Liver (tissue), 9 donors: ENCODE measurements around the gene PLD4. TPM values are rescaled to one million over a fixed set of nuclear protein-coding genes. Genes with fewer than 3 reads are reported as not detected.
A peak's percentile ranks its signal among the peaks of the same experiment; 100 is the strongest.

ENCODE experiments used
- DNase-seq: peaks from one replicate; pipeline ENCODE4 v3.0.0-alpha.2; 2017; ENCODE audit warnings: low spot score
- H3K27ac ChIP-seq, 2 donors: one replicate each; pipeline ENCODE4 v1.7.0; 2013; ENCODE audit warnings: inconsistent platforms in 2 of 2, low read length in 2 of 2, control low read depth in 1 of 2, low read depth in 1 of 2, mild to moderate bottlenecking in 1 of 2
- H3K27me3 ChIP-seq, 4 donors: one replicate each; pipeline versions ENCODE4 v1.6.1 to v1.7.0; 2013; ENCODE audit warnings: low read length in 3 of 4, inconsistent platforms in 1 of 4, mild to moderate bottlenecking in 1 of 4, moderate library complexity in 1 of 4; ENCODE audit not compliant: control insufficient read depth in 4 of 4, insufficient read depth in 4 of 4
- H3K36me3 ChIP-seq, 4 donors: one replicate each; pipeline versions ENCODE4 v1.6.1 to v1.7.0; 2013; ENCODE audit warnings: low read length in 3 of 4, mild to moderate bottlenecking in 3 of 4, low read depth in 1 of 4, moderate library complexity in 1 of 4; ENCODE audit not compliant: control insufficient read depth in 4 of 4, insufficient read depth in 3 of 4
- H3K4me1 ChIP-seq, 4 donors: one replicate each; pipeline versions ENCODE4 v1.6.1 to v1.7.0; 2013; ENCODE audit warnings: low read length in 3 of 4, mild to moderate bottlenecking in 3 of 4, moderate library complexity in 1 of 4; ENCODE audit not compliant: control insufficient read depth in 4 of 4, insufficient read depth in 4 of 4
- H3K4me3 ChIP-seq, 3 donors: one replicate each; pipeline versions ENCODE4 v1.6.1 to v1.7.0; 2013; ENCODE audit warnings: low read length in 3 of 3, control low read depth in 1 of 3, low read depth in 1 of 3, mild to moderate bottlenecking in 1 of 3
- H3K9ac ChIP-seq, 2 donors: one replicate each; pipeline ENCODE4 v1.7.0; 2013; ENCODE audit warnings: low read length in 2 of 2, mild to moderate bottlenecking in 2 of 2, moderate library complexity in 2 of 2, control low read depth in 1 of 2, low read depth in 1 of 2
- H3K9me3 ChIP-seq, 4 donors: one replicate each; pipeline versions ENCODE4 v1.6.1 to v1.7.0; 2013; ENCODE audit warnings: low read length in 3 of 4; ENCODE audit not compliant: control insufficient read depth in 4 of 4
- EGR1 ChIP-seq, 2 donors: IDR thresholded peaks; 2 replicates each; pipeline ENCODE4 v1.6.1; 2016 to 2018; ENCODE audit warnings: antibody characterized with exemption in 2 of 2, low read depth in 2 of 2
- FOXA1 ChIP-seq: IDR thresholded peaks from 2 replicates; pipeline ENCODE4 v1.6.1; 2016; ENCODE audit warnings: antibody characterized with exemption
- FOXA2 ChIP-seq: IDR thresholded peaks from 2 replicates; pipeline ENCODE4 v1.6.1; 2016; ENCODE audit warnings: antibody characterized with exemption
- GABPA ChIP-seq, 2 donors: IDR thresholded peaks in 1 of 2; conservative IDR thresholded peaks in 1 of 2; 2 replicates each; pipeline ENCODE4 v1.6.1; 2016; ENCODE audit warnings: antibody characterized with exemption in 2 of 2, mild to moderate bottlenecking in 1 of 2, moderate library complexity in 1 of 2
- NR2F2 ChIP-seq: IDR thresholded peaks from 2 replicates; pipeline ENCODE4 v1.6.1; 2016; ENCODE audit warnings: antibody characterized with exemption
- RXRA ChIP-seq, 2 donors: IDR thresholded peaks; 2 replicates each; pipeline ENCODE4 v1.6.1; 2017 to 2018; ENCODE audit warnings: antibody characterized with exemption in 2 of 2, mild to moderate bottlenecking in 1 of 2
- SP1 ChIP-seq: IDR thresholded peaks from 2 replicates; pipeline ENCODE4 v1.6.1; 2018; ENCODE audit warnings: antibody characterized with exemption, mild to moderate bottlenecking
- TAF1 ChIP-seq: conservative IDR thresholded peaks from 2 replicates; pipeline ENCODE4 v1.6.1; 2016; ENCODE audit warnings: antibody characterized with exemption, mild to moderate bottlenecking
- WGBS: extraction: QIAGEN DNeasy Blood & Tissue Kit; methylation state at CpG from one replicate; pipeline ENCODE4 v1.1.7; 2013; 5-methylcytosine and 5-hydroxymethylcytosine counted together
- polyA plus RNA-seq, 2 donors: library from polyadenylated mRNA; stranded (reverse) in 1 of 2; unstranded in 1 of 2; fragments of 200-250 nt in 1 of 2; fragments of >200 nt in 1 of 2; fragmentation: Nextera tagmentation in 1 of 2; extraction: Ambion mirVana in 1 of 2; gene quantifications; one replicate each; pipeline versions ENCODE4 v1.2.1 to v1.2.3, GENCODE V29; 2013 to 2015
- total RNA-seq, 2 donors: library from RNA; depleted of rRNA; stranded (reverse); fragments of >200 nt; gene quantifications; one replicate each; pipeline ENCODE4 v1.2.3, GENCODE V29; 2014
- TF ChIP-seq, protein P1 (sequence below): fragments of 150-350 bp; IDR thresholded peaks from 2 replicates; pipeline ENCODE4 v1.5.1; 2017; ENCODE audit warnings: improper control_type of control experiment, low read depth, low read length; ENCODE audit not compliant: missing input control
- TF ChIP-seq, protein P2 (sequence below): IDR thresholded peaks from 2 replicates; pipeline ENCODE4 v1.6.1; 2016; ENCODE audit warnings: antibody characterized with exemption, mild to moderate bottlenecking
- TF ChIP-seq, protein P3 (sequence below): IDR thresholded peaks from 2 replicates; pipeline ENCODE4 v1.6.1; 2016; ENCODE audit warnings: antibody characterized with exemption
- TF ChIP-seq, protein P4 (sequence below): IDR thresholded peaks from 2 replicates; pipeline ENCODE4 v1.6.1; 2016; ENCODE audit warnings: antibody characterized with exemption
- donor health status: healthy.
- donor health status: healthy.
- donor health status: healthy.
- donor health status: healthy.
- donor health status: healthy.

PLD4 gene
- total and polyA plus RNA-seq, 4 donors, result under 0.01 to 14.5 (median 0.35) TPM

DNA sequence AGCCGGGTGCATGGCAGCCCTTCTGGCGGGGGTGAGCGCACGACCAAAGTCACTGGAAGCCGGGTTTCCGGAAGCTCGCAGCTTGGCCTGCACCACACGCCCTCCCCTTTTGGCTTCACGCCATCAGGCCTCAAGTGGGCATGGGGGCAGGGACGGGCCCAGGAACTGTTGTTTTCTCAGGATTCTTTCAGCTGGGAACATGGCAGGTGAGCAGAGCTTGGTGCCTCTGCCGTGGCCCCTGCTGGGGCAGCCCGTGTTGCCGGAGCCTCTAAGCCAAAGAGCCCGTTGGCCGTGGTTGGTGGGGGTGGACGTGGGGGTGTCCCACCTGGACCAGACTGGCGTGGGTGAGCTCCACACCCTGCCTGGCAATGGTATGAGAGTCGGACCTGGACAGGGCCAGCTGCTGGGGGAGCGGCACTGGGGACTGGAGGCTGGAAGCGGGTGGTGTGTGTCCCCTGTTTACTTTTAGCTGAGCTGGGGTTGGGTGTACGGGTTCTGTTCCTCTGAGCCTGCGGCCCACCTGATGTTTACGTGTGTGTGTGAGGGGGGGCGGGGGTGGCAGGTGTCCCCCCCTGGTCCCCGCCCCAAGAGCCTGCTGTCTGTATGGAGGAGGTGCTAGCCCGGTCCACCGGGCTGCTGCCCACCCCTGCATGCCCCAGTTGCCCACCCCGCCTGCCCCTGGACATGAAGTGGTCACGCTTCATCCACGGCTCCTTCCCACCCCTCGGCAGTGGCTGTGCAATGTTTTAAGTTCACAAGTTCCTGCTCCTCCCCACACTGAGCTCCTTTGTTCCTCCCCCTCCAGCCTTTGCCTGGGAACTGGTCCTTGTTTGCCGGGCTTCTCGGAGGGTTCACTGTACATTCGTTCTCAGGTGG, 28.7 kb upstream of the PLD4 start:
- Histone ChIP-seq H3K36me3 (peaks cover 0 to 5% (median 0%) of the 10 kb centered on the region in 4 donors), H3K4me3 (no peak overlapping the region), H3K27ac (no peak overlapping the region), H3K4me1 (peaks cover 5 to 16% (median 6%) of the 10 kb centered on the region in 4 donors), H3K9ac (no peak overlapping the region), H3K9me3 (no peaks in the 10 kb centered on the region), H3K27me3 (no peaks in the 10 kb centered on the region)
- peak; percentile 31 for DNase-seq
- WGBS, result 82% methylated on average over 34 of the region's 34 CpGs
- TF ChIP-seq EGR1 (IDR thresholded peaks at IDR 0.05; ENCODE audit: low read depth in 2 of 2) (no peak), FOXA1 (no peak), SP1 (no peak), GABPA (IDR thresholded peaks at IDR 0.05 in 1 of 2, conservative IDR thresholded peaks at IDR 0.05 in 1 of 2) (no peak), FOXA2 (no peak), NR2F2 (no peak), TAF1 (no peak), RXRA (IDR thresholded peaks at IDR 0.05) (no peak)
- TF ChIP-seq, protein P1, sequence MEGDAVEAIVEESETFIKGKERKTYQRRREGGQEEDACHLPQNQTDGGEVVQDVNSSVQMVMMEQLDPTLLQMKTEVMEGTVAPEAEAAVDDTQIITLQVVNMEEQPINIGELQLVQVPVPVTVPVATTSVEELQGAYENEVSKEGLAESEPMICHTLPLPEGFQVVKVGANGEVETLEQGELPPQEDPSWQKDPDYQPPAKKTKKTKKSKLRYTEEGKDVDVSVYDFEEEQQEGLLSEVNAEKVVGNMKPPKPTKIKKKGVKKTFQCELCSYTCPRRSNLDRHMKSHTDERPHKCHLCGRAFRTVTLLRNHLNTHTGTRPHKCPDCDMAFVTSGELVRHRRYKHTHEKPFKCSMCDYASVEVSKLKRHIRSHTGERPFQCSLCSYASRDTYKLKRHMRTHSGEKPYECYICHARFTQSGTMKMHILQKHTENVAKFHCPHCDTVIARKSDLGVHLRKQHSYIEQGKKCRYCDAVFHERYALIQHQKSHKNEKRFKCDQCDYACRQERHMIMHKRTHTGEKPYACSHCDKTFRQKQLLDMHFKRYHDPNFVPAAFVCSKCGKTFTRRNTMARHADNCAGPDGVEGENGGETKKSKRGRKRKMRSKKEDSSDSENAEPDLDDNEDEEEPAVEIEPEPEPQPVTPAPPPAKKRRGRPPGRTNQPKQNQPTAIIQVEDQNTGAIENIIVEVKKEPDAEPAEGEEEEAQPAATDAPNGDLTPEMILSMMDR, result no peak
- TF ChIP-seq, protein P2, sequence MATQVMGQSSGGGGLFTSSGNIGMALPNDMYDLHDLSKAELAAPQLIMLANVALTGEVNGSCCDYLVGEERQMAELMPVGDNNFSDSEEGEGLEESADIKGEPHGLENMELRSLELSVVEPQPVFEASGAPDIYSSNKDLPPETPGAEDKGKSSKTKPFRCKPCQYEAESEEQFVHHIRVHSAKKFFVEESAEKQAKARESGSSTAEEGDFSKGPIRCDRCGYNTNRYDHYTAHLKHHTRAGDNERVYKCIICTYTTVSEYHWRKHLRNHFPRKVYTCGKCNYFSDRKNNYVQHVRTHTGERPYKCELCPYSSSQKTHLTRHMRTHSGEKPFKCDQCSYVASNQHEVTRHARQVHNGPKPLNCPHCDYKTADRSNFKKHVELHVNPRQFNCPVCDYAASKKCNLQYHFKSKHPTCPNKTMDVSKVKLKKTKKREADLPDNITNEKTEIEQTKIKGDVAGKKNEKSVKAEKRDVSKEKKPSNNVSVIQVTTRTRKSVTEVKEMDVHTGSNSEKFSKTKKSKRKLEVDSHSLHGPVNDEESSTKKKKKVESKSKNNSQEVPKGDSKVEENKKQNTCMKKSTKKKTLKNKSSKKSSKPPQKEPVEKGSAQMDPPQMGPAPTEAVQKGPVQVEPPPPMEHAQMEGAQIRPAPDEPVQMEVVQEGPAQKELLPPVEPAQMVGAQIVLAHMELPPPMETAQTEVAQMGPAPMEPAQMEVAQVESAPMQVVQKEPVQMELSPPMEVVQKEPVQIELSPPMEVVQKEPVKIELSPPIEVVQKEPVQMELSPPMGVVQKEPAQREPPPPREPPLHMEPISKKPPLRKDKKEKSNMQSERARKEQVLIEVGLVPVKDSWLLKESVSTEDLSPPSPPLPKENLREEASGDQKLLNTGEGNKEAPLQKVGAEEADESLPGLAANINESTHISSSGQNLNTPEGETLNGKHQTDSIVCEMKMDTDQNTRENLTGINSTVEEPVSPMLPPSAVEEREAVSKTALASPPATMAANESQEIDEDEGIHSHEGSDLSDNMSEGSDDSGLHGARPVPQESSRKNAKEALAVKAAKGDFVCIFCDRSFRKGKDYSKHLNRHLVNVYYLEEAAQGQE, result no peak
- TF ChIP-seq, protein P3, sequence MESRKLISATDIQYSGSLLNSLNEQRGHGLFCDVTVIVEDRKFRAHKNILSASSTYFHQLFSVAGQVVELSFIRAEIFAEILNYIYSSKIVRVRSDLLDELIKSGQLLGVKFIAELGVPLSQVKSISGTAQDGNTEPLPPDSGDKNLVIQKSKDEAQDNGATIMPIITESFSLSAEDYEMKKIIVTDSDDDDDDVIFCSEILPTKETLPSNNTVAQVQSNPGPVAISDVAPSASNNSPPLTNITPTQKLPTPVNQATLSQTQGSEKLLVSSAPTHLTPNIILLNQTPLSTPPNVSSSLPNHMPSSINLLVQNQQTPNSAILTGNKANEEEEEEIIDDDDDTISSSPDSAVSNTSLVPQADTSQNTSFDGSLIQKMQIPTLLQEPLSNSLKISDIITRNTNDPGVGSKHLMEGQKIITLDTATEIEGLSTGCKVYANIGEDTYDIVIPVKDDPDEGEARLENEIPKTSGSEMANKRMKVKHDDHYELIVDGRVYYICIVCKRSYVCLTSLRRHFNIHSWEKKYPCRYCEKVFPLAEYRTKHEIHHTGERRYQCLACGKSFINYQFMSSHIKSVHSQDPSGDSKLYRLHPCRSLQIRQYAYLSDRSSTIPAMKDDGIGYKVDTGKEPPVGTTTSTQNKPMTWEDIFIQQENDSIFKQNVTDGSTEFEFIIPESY, result no peak
- TF ChIP-seq, protein P4, sequence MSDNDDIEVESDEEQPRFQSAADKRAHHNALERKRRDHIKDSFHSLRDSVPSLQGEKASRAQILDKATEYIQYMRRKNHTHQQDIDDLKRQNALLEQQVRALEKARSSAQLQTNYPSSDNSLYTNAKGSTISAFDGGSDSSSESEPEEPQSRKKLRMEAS, result no peak
